GM18951 (cell line): Measurements from ENCODE around the gene CLMN.

Experiments used
- POLR2A ChIP-seq: IDR thresholded peaks from 4 replicates; pipeline ENCODE4 v1.6.1; 2011; ENCODE audit warnings: mild to moderate bottlenecking; ENCODE audit not compliant: insufficient read length, insufficient read depth; ENCODE audit errors: extremely low read depth
- in situ Hi-C: fragments of 300-500 bp; cut with MboI; formaldehyde crosslinking; loops from one replicate; pipeline ENCODE4 v1.12.0; 2022; ENCODE audit warnings: low sequenced_read_pairs, mixed read lengths, inconsistent platforms; ENCODE audit not compliant: unreplicated experiment

Gene CLMN

GRCh38 chr14:95300002-95300696 lies 19.6 kb downstream of the CLMN start:
- TF ChIP-seq POLR2A = no peak
- in situ Hi-C loops = no loop called here

GRCh38 chr14:95299271-95299670 lies 20.4 kb downstream of the CLMN start:
- TF ChIP-seq POLR2A = no peak
- in situ Hi-C loops = no loop called here

- in situ Hi-C loops = no loop called here
- no peak for TF ChIP-seq POLR2A
Measured at GRCh38 chr14:95297832-95298231, 21.9 kb downstream of the CLMN start.

GRCh38 chr14:95296966-95297365 lies 22.7 kb downstream of the CLMN start:
- TF ChIP-seq POLR2A = no peak
- in situ Hi-C loops = no loop called here

- in situ Hi-C loops = no loop called here
- TF ChIP-seq POLR2A = no peak
Measured at GRCh38 chr14:95295600-95296376, 23.9 kb downstream of the CLMN start.

- in situ Hi-C loops = no loop called here
Measured at GRCh38 chr14:95294834-95295599, 24.7 kb downstream of the CLMN start.

GRCh38 chr14:95294320-95294719 lies 25.4 kb downstream of the CLMN start:
- in situ Hi-C loops = no loop called here
- no peak for TF ChIP-seq POLR2A

More at GRCh38 chr14:95294834-95295599, 24.7 kb downstream of the CLMN start:
- no peak for TF ChIP-seq POLR2A

GRCh38 chr14:95293449-95293848 lies 26.3 kb downstream of the CLMN start:
- in situ Hi-C loops = no loop called here
- no peak for TF ChIP-seq POLR2A

GRCh38 chr14:95292660-95293425 lies 26.9 kb downstream of the CLMN start:
- TF ChIP-seq POLR2A = no peak

GRCh38 chr14:95291859-95292542 lies 27.7 kb downstream of the CLMN start:
- TF ChIP-seq POLR2A = no peak
- in situ Hi-C loops = no loop called here

More at GRCh38 chr14:95292660-95293425, 26.9 kb downstream of the CLMN start:
- in situ Hi-C loops = no loop called here

- in situ Hi-C loops = no loop called here
- TF ChIP-seq POLR2A = no peak
Measured at GRCh38 chr14:95290871-95291431, 28.8 kb downstream of the CLMN start.

- TF ChIP-seq POLR2A = no peak
- in situ Hi-C loops = no loop called here
Measured at GRCh38 chr14:95290021-95290420, 29.7 kb downstream of the CLMN start.
